ENCODE results near the gene FGGY.
"Not testable (repeated sequence)": the region's sequence is repeated elsewhere in the genome, so short reads cannot be mapped to it uniquely, and the experiment has no call there.

FGGY gene

GRCh38 chr1:59354239-59354638 lies 57.3 kb downstream of the FGGY start:
- DNase-seq = not testable (repeated sequence)

GRCh38 chr1:59354709-59355337 lies 57.9 kb downstream of the FGGY start:
- peak in 1 of 2 experiments; percentile 18 for DNase-seq

GRCh38 chr1:59355361-59355760 lies 58.5 kb downstream of the FGGY start:
- no peak for DNase-seq

- no peak for DNase-seq
These were observed 59.7 kb downstream of the FGGY start for GRCh38 chr1:59356627-59357026.

GRCh38 chr1:59357645-59358320 lies 60.9 kb downstream of the FGGY start:
- no peak for DNase-seq

- no peak for DNase-seq
These were observed 62.4 kb downstream of the FGGY start for GRCh38 chr1:59359325-59359724.

- DNase-seq = peak in 1 of 2 experiments; percentile 21
These were observed 63.3 kb downstream of the FGGY start for GRCh38 chr1:59360170-59360569.

- no peak for DNase-seq
These were observed 63.8 kb downstream of the FGGY start for GRCh38 chr1:59360729-59361128.

GRCh38 chr1:59361766-59362165 lies 64.9 kb downstream of the FGGY start:
- DNase-seq = no peak

- peak in 1 of 2 experiments; percentile 51 for DNase-seq
These were observed 67.1 kb downstream of the FGGY start for GRCh38 chr1:59364037-59364436.

GRCh38 chr1:59366346-59366745 lies 69.5 kb downstream of the FGGY start:
- no peak for DNase-seq

GRCh38 chr1:59367301-59368007 lies 70.6 kb downstream of the FGGY start:
- DNase-seq = no peak

GRCh38 chr1:59368008-59368670 lies 71.2 kb downstream of the FGGY start:
- no peak for DNase-seq

GRCh38 chr1:59375321-59376220 lies 78.7 kb downstream of the FGGY start:
- peak in 1 of 2 experiments; percentile 24 for DNase-seq

GRCh38 chr1:59377350-59377904 lies 80.5 kb downstream of the FGGY start:
- DNase-seq = no peak

GRCh38 chr1:59378621-59379370 lies 81.9 kb downstream of the FGGY start:
- DNase-seq = no peak

GRCh38 chr1:59379371-59379728 lies 82.5 kb downstream of the FGGY start:
- no peak for DNase-seq

- peak in 1 of 2 experiments; percentile 24 for DNase-seq
These were observed 87.1 kb downstream of the FGGY start for GRCh38 chr1:59383963-59384362.

GRCh38 chr1:59384443-59384842 lies 87.5 kb downstream of the FGGY start:
- DNase-seq = no peak

GRCh38 chr1:59388191-59388590 lies 91.3 kb downstream of the FGGY start:
- no peak for DNase-seq

- no peak for DNase-seq
These were observed 93.0 kb downstream of the FGGY start for GRCh38 chr1:59389847-59390246.
